Measurements from ENCODE around the gene CPT1A. TPM values are rescaled to one million over a fixed set of nuclear protein-coding genes. Genes with fewer than 3 reads are reported as not detected.

Gene CPT1A
- total RNA-seq, 1 donor from 2014 or later: 76.3 TPM

GRCh38 chr11:68819362-68819761 is 22.4 kb downstream of the CPT1A start:
- Histone ChIP-seq H3K36me3 (peaks cover 10 to 28% of the 10 kb centered on the region in 2 donors), H3K4me1 (no peaks in the 10 kb centered on the region), H3K9me3 (no peaks in the 10 kb centered on the region), H3K27ac (no peak overlapping the region), H3K27me3 (no peaks in the 10 kb centered on the region), H3K4me3 (no peak overlapping the region)
- TF ChIP-seq, protein P1, sequence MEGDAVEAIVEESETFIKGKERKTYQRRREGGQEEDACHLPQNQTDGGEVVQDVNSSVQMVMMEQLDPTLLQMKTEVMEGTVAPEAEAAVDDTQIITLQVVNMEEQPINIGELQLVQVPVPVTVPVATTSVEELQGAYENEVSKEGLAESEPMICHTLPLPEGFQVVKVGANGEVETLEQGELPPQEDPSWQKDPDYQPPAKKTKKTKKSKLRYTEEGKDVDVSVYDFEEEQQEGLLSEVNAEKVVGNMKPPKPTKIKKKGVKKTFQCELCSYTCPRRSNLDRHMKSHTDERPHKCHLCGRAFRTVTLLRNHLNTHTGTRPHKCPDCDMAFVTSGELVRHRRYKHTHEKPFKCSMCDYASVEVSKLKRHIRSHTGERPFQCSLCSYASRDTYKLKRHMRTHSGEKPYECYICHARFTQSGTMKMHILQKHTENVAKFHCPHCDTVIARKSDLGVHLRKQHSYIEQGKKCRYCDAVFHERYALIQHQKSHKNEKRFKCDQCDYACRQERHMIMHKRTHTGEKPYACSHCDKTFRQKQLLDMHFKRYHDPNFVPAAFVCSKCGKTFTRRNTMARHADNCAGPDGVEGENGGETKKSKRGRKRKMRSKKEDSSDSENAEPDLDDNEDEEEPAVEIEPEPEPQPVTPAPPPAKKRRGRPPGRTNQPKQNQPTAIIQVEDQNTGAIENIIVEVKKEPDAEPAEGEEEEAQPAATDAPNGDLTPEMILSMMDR (IDR thresholded peaks at IDR 0.05): no peak
- DNase-seq (ENCODE audit: low spot score in 2 of 2): no peak
- intact Hi-C loops (cut with DNase I): no loop called here

GRCh38 chr11:68818181-68818580 is 23.5 kb downstream of the CPT1A start:
- no peaks in the 10 kb centered on the region for H3K27me3 ChIP-seq
- H3K36me3 ChIP-seq: peaks cover 19 to 39% of the 10 kb centered on the region in 2 donors
- DNase-seq (ENCODE audit: low spot score in 2 of 2): no peak
- H3K9me3 ChIP-seq: no peaks in the 10 kb centered on the region
- H3K27ac ChIP-seq: no peak overlapping the region
- intact Hi-C loops (cut with DNase I): no loop called here
- H3K4me3 ChIP-seq: no peak overlapping the region
- H3K4me1 ChIP-seq: no peaks in the 10 kb centered on the region
- TF ChIP-seq, protein P1 (IDR thresholded peaks at IDR 0.05): no peak

- H3K27me3 ChIP-seq: no peaks in the 10 kb centered on the region
- intact Hi-C loops (cut with DNase I): no loop called here
- no peak overlapping the region for H3K27ac ChIP-seq
- peaks cover 26 to 45% of the 10 kb centered on the region in 2 donors for H3K36me3 ChIP-seq
- DNase-seq (ENCODE audit: low spot score in 2 of 2): no peak
- TF ChIP-seq, protein P1 (IDR thresholded peaks at IDR 0.05): no peak
- no peak overlapping the region for H3K4me3 ChIP-seq
- no peaks in the 10 kb centered on the region for H3K4me1 ChIP-seq
- no peaks in the 10 kb centered on the region for H3K9me3 ChIP-seq
These were observed 24.2 kb downstream of the CPT1A start for GRCh38 chr11:68817554-68817953.

GRCh38 chr11:68816917-68817419 is 24.7 kb downstream of the CPT1A start:
- H3K9me3 ChIP-seq: no peaks in the 10 kb centered on the region
- H3K4me3 ChIP-seq: no peak overlapping the region
- H3K27ac ChIP-seq: no peak overlapping the region
- no peak for DNase-seq (ENCODE audit: low spot score in 2 of 2)
- no peaks in the 10 kb centered on the region for H3K27me3 ChIP-seq
- TF ChIP-seq, protein P1 (IDR thresholded peaks at IDR 0.05): no peak
- no peaks in the 10 kb centered on the region for H3K4me1 ChIP-seq
- H3K36me3 ChIP-seq: peaks cover 29 to 45% of the 10 kb centered on the region in 2 donors
- intact Hi-C loops (cut with DNase I): no loop called here

DNA sequence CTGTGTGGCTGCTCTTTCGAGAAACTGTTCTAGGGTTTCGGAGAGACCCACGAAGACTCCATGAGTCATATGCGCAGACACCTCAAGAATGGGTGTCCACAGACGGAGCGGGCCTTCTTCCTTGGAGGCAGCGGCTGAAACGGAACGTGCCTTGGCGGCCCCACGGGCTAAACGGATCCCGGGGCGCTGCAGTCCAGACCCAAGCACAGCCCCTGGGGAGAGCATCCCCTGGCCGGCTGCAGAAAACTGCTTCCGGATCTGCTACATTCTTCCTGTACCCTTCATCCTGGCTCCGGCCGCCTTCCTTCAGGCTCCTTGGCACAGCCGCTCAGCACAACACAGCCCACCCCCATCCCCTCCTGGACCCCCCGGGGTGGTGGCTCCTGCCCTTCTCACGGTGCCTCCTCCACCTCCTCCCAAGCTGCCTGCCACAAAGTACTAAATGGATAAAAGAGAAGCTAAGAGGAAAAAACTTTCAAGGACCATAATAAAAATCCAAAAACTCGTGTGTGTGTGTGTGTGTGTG is 25.4 kb downstream of the CPT1A start:
- intact Hi-C loops (cut with DNase I): no loop called here
- TF ChIP-seq, protein P1 (IDR thresholded peaks at IDR 0.05): no peak

More for the DNA sequence above, 25.4 kb downstream of the CPT1A start:
- Histone ChIP-seq H3K4me1 (no peaks in the 10 kb centered on the region), H3K27ac (no peak overlapping the region), H3K36me3 (peaks cover 35 to 48% of the 10 kb centered on the region in 2 donors), H3K27me3 (no peaks in the 10 kb centered on the region), H3K9me3 (no peaks in the 10 kb centered on the region), H3K4me3 (no peak overlapping the region)
- DNase-seq (ENCODE audit: low spot score in 2 of 2): no peak

Measured in ascending aorta (tissue), 2 donors.